Panc1 (cell line): Measurements from ENCODE around the gene LRP3.

Experiments
- POLR2AphosphoS5 ChIP-seq: IDR thresholded peaks from 2 replicates; pipeline ENCODE4 v1.6.1; 2012; ENCODE audit warnings: mild to moderate bottlenecking, low read depth, low read length, moderate library complexity
- SIN3A ChIP-seq: IDR thresholded peaks from 2 replicates; pipeline ENCODE4 v1.6.1; 2012; ENCODE audit warnings: low read depth, mild to moderate bottlenecking, low read length, moderate library complexity, borderline replicate concordance; ENCODE audit not compliant: insufficient read depth
- TCF7L2 ChIP-seq: IDR thresholded peaks from 2 replicates; pipeline ENCODE4 v1.6.1; 2011; ENCODE audit warnings: mild to moderate bottlenecking, low read depth, low read length, inconsistent platforms
- TF ChIP-seq, protein P1 (sequence below): fragments of 450-650 bp; IDR thresholded peaks from 2 replicates; pipeline ENCODE4 v1.5.1; 2017; ENCODE audit warnings: mild to moderate bottlenecking
- TF ChIP-seq, protein P2 (sequence below), 2 experiments: IDR thresholded peaks; 2 replicates each; pipeline ENCODE4 v1.6.1; 2011 to 2012; ENCODE audit warnings: low read depth in 2 of 2, control low read depth in 1 of 2, low read length in 1 of 2, mild to moderate bottlenecking in 1 of 2, moderate library complexity in 1 of 2; ENCODE audit not compliant: insufficient read depth in 1 of 2

DNA sequence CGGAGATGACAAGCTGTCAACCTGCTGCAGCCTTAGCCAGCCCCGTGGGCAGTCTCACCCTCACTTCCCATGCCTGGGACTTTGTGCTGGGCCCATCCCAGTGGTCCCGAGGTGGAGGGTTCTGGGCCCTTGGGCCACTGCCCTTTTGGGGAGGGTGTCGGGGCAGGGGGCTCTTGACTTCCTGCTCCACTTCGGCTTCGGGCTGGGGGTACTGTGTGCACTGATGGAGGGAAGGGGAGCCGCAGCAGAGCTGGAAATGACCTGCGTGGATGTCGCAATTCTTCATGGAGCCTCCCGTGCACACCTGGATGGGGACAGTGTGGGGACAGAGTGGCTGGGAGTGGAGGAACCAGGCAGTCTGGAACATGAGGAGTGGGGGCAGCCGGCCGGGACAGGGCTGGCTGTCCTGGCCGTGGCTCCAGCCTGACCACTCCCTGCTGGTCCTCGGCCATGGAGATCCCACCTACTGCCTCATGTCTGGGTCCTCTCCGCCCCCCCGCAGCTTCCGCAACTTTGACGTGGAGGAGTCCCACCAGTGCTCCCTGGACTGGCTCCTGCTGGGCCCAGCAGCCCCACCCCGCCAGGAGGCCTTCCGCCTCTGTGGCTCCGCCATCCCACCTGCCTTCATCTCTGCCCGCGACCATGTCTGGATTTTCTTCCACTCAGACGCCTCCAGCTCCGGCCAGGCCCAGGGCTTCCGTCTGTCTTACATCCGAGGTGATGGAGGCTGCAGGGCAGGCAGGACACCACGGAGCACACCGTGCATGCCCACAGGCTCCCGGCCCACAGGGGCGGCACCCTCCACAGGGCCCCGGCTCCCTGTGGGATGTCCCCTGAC lies 10.2 kb downstream of the LRP3 start:
- TF ChIP-seq, protein P1, sequence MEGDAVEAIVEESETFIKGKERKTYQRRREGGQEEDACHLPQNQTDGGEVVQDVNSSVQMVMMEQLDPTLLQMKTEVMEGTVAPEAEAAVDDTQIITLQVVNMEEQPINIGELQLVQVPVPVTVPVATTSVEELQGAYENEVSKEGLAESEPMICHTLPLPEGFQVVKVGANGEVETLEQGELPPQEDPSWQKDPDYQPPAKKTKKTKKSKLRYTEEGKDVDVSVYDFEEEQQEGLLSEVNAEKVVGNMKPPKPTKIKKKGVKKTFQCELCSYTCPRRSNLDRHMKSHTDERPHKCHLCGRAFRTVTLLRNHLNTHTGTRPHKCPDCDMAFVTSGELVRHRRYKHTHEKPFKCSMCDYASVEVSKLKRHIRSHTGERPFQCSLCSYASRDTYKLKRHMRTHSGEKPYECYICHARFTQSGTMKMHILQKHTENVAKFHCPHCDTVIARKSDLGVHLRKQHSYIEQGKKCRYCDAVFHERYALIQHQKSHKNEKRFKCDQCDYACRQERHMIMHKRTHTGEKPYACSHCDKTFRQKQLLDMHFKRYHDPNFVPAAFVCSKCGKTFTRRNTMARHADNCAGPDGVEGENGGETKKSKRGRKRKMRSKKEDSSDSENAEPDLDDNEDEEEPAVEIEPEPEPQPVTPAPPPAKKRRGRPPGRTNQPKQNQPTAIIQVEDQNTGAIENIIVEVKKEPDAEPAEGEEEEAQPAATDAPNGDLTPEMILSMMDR, result no peak
- TF ChIP-seq SIN3A (no peak), POLR2AphosphoS5 (no peak), TCF7L2 (no peak)
- TF ChIP-seq, protein P2, sequence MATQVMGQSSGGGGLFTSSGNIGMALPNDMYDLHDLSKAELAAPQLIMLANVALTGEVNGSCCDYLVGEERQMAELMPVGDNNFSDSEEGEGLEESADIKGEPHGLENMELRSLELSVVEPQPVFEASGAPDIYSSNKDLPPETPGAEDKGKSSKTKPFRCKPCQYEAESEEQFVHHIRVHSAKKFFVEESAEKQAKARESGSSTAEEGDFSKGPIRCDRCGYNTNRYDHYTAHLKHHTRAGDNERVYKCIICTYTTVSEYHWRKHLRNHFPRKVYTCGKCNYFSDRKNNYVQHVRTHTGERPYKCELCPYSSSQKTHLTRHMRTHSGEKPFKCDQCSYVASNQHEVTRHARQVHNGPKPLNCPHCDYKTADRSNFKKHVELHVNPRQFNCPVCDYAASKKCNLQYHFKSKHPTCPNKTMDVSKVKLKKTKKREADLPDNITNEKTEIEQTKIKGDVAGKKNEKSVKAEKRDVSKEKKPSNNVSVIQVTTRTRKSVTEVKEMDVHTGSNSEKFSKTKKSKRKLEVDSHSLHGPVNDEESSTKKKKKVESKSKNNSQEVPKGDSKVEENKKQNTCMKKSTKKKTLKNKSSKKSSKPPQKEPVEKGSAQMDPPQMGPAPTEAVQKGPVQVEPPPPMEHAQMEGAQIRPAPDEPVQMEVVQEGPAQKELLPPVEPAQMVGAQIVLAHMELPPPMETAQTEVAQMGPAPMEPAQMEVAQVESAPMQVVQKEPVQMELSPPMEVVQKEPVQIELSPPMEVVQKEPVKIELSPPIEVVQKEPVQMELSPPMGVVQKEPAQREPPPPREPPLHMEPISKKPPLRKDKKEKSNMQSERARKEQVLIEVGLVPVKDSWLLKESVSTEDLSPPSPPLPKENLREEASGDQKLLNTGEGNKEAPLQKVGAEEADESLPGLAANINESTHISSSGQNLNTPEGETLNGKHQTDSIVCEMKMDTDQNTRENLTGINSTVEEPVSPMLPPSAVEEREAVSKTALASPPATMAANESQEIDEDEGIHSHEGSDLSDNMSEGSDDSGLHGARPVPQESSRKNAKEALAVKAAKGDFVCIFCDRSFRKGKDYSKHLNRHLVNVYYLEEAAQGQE (IDR thresholded peaks at IDR 0.05; ENCODE audit: insufficient read depth in 1 of 2, low read depth in 2 of 2, low read length in 1 of 2), result no peak
